ENCODE results near the gene HDAC7. TPM values are rescaled to one million over a fixed set of nuclear protein-coding genes. Genes with fewer than 3 reads are reported as not detected.

The HDAC7 gene
- total RNA-seq, 1 donor from 2014 or later: 93.2 TPM

GRCh38 chr12:47828976-47829482, 9.3 kb upstream of the HDAC7 start:
- no peaks in the 10 kb centered on the region for H3K36me3 Mint-ChIP-seq (ENCODE audit: low read depth)
- H3K4me1 Mint-ChIP-seq (ENCODE audit: low read depth): peaks cover 41% of the 10 kb centered on the region
- peak overlapping the region; percentile 74 for H3K27ac Mint-ChIP-seq (ENCODE audit: unreplicated experiment)
- H3K27me3 Mint-ChIP-seq (ENCODE audit: low read depth): no peaks in the 10 kb centered on the region
- no peaks in the 10 kb centered on the region for H3K9me3 Mint-ChIP-seq (ENCODE audit: low read depth)
- H3K4me3 Mint-ChIP-seq (ENCODE audit: unreplicated experiment): no peak overlapping the region
- TF ChIP-seq CTCF (IDR thresholded peaks at IDR 0.05): no peak
- DNase-seq (ENCODE audit: low spot score): peak; percentile 71

GRCh38 chr12:47828008-47828975, 8.6 kb upstream of the HDAC7 start:
- Mint-ChIP-seq H3K27ac (ENCODE audit: unreplicated experiment) (peak overlapping the region; percentile 76), H3K4me3 (ENCODE audit: unreplicated experiment) (peak overlapping the region; percentile 22), H3K9me3 (ENCODE audit: low read depth) (no peaks in the 10 kb centered on the region), H3K27me3 (ENCODE audit: low read depth) (no peaks in the 10 kb centered on the region), H3K36me3 (ENCODE audit: low read depth) (no peaks in the 10 kb centered on the region), H3K4me1 (ENCODE audit: low read depth) (peaks cover 47% of the 10 kb centered on the region)
- TF ChIP-seq CTCF (IDR thresholded peaks at IDR 0.05): no peak
- DNase-seq (ENCODE audit: low spot score): peak; percentile 50

GRCh38 chr12:47825173-47825639, 5.5 kb upstream of the HDAC7 start:
- TF ChIP-seq CTCF (IDR thresholded peaks at IDR 0.05): no peak
- H3K36me3 Mint-ChIP-seq (ENCODE audit: low read depth): no peaks in the 10 kb centered on the region
- peak overlapping the region; percentile 57 for H3K27ac Mint-ChIP-seq (ENCODE audit: unreplicated experiment)
- no peaks in the 10 kb centered on the region for H3K9me3 Mint-ChIP-seq (ENCODE audit: low read depth)
- H3K4me3 Mint-ChIP-seq (ENCODE audit: unreplicated experiment): no peak overlapping the region
- DNase-seq (ENCODE audit: low spot score): peak; percentile 35
- H3K27me3 Mint-ChIP-seq (ENCODE audit: low read depth): no peaks in the 10 kb centered on the region
- H3K4me1 Mint-ChIP-seq (ENCODE audit: low read depth): peaks cover 74% of the 10 kb centered on the region

- peaks cover 74% of the 10 kb centered on the region for H3K4me1 Mint-ChIP-seq (ENCODE audit: low read depth)
Observed at GRCh38 chr12:47824635-47825034, 4.9 kb upstream of the HDAC7 start.

More at GRCh38 chr12:47824635-47825034, 4.9 kb upstream of the HDAC7 start:
- no peak for TF ChIP-seq CTCF (IDR thresholded peaks at IDR 0.05)
- H3K9me3 Mint-ChIP-seq (ENCODE audit: low read depth): no peaks in the 10 kb centered on the region
- no peaks in the 10 kb centered on the region for H3K27me3 Mint-ChIP-seq (ENCODE audit: low read depth)
- DNase-seq (ENCODE audit: low spot score): no peak
- H3K36me3 Mint-ChIP-seq (ENCODE audit: low read depth): no peaks in the 10 kb centered on the region
- H3K4me3 Mint-ChIP-seq (ENCODE audit: unreplicated experiment): no peak overlapping the region
- H3K27ac Mint-ChIP-seq (ENCODE audit: unreplicated experiment): peak overlapping the region; percentile 57

Measured in chondrocyte (in vitro differentiated cells).